HepG2 (cell line): ENCODE measurements around the gene RPS6KL1. TPM values are rescaled to one million over a fixed set of nuclear protein-coding genes. Genes with fewer than 3 reads are reported as not detected.

ENCODE experiments used
- THAP7 ChIP-seq: sonication (generic); formaldehyde crosslinking; IDR thresholded peaks from 2 replicates; pipeline ENCODE4 v1.8.1; 2023; ENCODE audit warnings: mild to moderate bottlenecking, missing genetic modification reagents
- ZNF142 ChIP-seq: sonication (generic); formaldehyde crosslinking; IDR thresholded peaks from 2 replicates; pipeline ENCODE4 v1.4.0; 2020; ENCODE audit warnings: missing genetic modification reagents
- ZNF83 ChIP-seq: sonication (generic); formaldehyde crosslinking; IDR thresholded peaks from 2 replicates; pipeline ENCODE4 v1.4.0; 2020; ENCODE audit warnings: missing genetic modification reagents, mild to moderate bottlenecking, borderline replicate concordance
- polyA plus RNA-seq, 8 experiments: library from polyadenylated mRNA; depleted of rRNA in 3 of 8; stranded (reverse) in 7 of 8; unstranded in 1 of 8; fragments of >200 nt; fragmentation: Illumina TruSeq in 4 of 8; extraction: Trizol in 4 of 8; gene quantifications; 2 replicates each; pipeline versions ENCODE4 v1.2.1 to v1.2.3, GENCODE V29; 2011 to 2016; ENCODE audit warnings: low read depth in 4 of 8, missing spikeins in 1 of 8, mixed read lengths in 1 of 8; ENCODE audit not compliant: insufficient read depth in 1 of 8
- total RNA-seq, 5 experiments: library from RNA; depleted of rRNA; stranded (reverse); fragments of >200 nt; fragmentation: Illumina TruSeq; extraction: Trizol; gene quantifications; 2 replicates each; pipeline ENCODE4 v1.2.3, GENCODE V29; 2016; ENCODE audit warnings: low read depth in 1 of 5

Gene RPS6KL1
- total and polyA plus RNA-seq, 2 of the 13 experiments (the other 11 are each of a cell fraction or from before 2014, with no cell fraction given), result 6.5 to 11.5 TPM

- TF ChIP-seq ZNF142 (CRISPR knock-in tag) (no peak), THAP7 (no peak), ZNF83 (no peak)
Measured at GRCh38 chr14:74860899-74861733, 61.9 kb downstream of the RPS6KL1 start (continued).
